ENCODE data around the gene GLB1L3.

Gene GLB1L3

DNA sequence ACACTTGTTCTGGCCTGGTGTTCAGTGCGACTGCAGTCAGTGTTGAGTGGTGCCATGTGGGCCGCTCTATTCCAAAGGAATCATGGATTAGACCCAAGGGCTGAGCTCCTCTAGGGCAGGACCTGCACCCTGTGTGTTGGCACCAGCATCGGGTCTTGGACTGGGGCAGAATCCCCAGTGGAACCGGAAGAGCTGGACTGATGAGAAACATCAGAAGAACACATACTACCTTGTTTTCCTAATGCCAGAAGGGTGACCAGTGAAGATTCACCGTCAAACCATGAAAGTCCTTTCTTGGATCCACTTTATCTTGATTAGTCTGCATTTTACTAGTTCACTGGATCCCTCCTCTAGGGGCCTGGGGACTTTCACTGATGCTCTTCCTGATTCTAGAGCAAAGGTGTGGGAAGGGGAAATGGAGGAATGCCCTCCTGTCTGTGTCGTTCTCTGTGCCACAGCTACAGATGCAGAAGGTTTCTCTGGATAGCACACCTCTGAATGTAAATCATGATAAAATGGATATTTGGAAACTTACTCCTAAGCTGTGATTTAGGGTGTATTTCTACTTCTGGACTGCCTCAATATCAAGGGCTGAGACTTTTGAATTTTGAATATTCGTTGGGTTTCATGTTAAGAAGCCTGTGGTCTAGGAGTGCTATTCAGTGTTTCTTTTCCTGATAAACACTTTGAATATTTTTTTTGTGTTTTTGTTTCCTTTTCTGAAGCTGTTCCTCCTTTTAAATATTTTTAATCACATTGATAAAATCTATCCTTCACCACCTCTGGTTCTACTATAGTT is 11.0 kb upstream of the GLB1L3 start:
- TF ChIP-seq, protein P1, sequence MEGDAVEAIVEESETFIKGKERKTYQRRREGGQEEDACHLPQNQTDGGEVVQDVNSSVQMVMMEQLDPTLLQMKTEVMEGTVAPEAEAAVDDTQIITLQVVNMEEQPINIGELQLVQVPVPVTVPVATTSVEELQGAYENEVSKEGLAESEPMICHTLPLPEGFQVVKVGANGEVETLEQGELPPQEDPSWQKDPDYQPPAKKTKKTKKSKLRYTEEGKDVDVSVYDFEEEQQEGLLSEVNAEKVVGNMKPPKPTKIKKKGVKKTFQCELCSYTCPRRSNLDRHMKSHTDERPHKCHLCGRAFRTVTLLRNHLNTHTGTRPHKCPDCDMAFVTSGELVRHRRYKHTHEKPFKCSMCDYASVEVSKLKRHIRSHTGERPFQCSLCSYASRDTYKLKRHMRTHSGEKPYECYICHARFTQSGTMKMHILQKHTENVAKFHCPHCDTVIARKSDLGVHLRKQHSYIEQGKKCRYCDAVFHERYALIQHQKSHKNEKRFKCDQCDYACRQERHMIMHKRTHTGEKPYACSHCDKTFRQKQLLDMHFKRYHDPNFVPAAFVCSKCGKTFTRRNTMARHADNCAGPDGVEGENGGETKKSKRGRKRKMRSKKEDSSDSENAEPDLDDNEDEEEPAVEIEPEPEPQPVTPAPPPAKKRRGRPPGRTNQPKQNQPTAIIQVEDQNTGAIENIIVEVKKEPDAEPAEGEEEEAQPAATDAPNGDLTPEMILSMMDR (IDR thresholded peaks at IDR 0.05): no peak

DNA sequence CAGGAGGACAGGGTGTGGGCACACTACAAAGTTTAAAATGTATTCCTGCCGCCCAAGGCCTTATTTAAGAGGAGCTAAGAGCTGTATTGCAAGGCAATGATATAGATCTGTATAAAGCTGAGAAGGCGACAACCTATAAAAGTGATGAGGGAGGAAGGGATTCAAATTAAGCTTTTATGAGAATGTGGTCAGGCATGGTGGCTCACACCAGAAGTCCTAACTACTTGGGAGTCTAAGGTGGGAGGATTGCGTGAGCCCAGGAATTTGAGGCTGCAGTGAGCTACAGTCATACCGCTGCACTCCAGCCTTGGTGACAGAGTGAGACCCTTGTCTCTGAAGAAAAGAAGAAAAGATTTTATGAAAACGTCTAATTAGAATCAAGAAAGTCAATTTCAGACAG is 9.7 kb upstream of the GLB1L3 start:
- TF ChIP-seq, protein P1 (IDR thresholded peaks at IDR 0.05): no peak

DNA sequence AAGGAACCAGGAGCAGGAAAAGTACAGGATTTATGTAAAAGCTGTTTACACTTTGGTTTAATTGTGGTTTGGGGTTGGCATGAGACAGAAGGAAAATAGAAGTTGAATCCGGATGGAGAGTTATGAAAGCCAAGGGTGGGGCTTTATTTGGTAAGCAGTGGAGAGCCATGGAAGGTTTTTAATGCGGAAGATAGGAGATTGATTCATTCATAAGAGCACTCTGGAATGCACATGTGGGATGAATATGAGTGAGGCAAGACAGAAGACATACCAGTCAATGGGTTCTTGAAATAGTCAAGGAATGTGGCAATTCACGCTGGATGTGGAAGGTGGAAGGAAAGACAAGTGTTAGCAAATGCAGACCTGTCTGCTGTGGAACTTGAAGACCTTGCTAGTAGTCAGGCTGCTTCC is 9.3 kb upstream of the GLB1L3 start:
- TF ChIP-seq, protein P1 (IDR thresholded peaks at IDR 0.05): no peak

DNA sequence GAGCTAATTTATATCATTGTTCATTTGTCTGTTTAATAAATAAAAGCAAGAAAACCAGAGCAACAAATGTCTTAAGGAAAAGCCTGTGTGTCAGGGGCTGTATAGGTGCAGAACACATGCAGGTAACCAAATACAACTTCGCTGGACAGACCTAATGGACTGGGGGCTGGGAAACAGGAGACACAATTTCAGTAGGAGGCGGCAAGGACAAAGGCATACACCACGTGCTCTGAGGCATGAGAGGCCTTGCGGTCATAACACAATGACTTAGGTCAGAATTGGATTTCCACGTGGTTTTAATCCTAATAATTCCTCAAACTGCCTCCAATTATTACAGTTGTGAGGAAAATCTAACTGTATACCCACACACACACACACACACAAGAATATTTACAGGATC is 8.7 kb upstream of the GLB1L3 start:
- TF ChIP-seq, protein P1 (IDR thresholded peaks at IDR 0.05): no peak

DNA sequence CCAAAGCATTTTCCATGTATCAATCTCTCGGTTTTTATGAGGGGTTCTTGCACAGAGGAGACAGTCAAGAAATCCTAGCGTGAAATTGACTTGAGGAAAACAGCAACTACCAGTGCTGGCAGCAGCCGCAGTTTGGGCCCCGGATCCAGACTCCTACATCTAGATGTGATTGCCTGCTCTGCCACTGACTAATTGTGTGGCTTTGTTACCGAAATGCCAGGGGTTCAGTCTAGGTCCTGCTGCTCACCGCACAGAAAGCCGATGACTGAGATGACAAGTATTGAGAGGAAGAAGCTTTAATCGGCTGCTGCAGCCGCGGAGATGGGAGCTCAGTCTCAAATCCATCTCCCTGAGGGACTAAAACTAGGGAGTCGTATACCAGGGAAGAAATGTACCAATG is 8.2 kb upstream of the GLB1L3 start:
- TF ChIP-seq, protein P1 (IDR thresholded peaks at IDR 0.05): no peak

DNA sequence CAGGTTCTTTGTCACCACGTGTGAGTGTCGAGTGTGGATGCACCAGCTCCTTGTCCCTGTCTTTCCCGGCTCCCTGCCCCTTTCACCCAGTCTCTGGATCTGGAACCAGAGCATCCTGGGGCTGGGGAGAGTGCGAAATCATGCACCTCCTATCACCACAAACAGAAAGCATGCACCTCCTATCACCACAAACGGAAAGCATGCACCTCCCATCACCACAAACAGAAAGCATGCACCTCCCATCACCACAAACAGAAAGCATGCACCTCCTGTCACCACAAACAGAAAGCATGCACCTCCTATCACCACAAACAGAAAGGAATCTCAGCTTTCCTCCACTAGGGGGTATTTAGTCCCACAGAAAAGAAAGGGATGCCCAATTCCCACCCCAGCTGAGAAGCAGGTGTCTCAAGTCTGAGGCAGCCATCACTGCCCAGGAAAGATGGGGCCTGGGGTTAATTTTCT is 5.9 kb upstream of the GLB1L3 start:
- TF ChIP-seq, protein P1 (IDR thresholded peaks at IDR 0.05): peak; percentile 14; the same call in 1 of the 2 replicates

DNA sequence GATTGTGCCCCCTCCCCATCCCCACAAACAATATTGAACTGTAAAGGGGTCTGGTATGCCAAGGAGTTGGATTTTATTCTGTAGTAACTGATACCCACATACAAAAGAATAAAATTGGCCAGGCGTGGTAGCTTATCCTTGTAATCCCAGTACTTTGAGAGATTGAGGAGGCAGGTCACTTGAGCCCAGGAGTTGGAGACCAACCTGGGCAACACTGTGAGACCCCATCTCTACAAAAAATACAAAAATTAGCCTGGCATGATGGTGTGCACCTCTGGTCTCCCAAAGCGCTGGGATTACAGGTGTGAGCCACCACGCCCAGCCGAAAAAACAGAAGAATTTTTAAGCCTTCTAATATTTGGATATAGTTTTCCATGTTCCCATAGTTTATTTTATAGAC is 4.2 kb upstream of the GLB1L3 start:
- TF ChIP-seq, protein P1 (IDR thresholded peaks at IDR 0.05): no peak

Data from LNCAP (cell line).